Mesenchymal stem cell (in vitro differentiated cells and primary cell): ENCODE data around the gene PAX3.

Experiments used
- DNase-seq: peaks from one replicate; pipeline ENCODE4 v3.0.0-alpha.2; 2013
- H2AFZ ChIP-seq: one replicate; pipeline ENCODE4 v1.6.1; 2013; ENCODE audit warnings: low read depth, mild to moderate bottlenecking, control low read depth, inconsistent platforms, low read length, moderate library complexity
- H2AK5ac ChIP-seq: 2 replicates; pipeline ENCODE4 v1.6.1; 2013; ENCODE audit warnings: low read length, moderate library complexity, mild to moderate bottlenecking, inconsistent platforms; ENCODE audit not compliant: severe bottlenecking
- H2BK120ac ChIP-seq: one replicate; pipeline ENCODE4 v1.6.1; 2013; ENCODE audit warnings: low read depth, mild to moderate bottlenecking, inconsistent platforms, low read length, moderate library complexity
- H2BK12ac ChIP-seq, 2 experiments: one replicate each; pipeline ENCODE4 v1.6.1; 2013; ENCODE audit warnings: inconsistent platforms in 2 of 2, low read length in 2 of 2, mild to moderate bottlenecking in 2 of 2, moderate library complexity in 2 of 2, control low read depth in 1 of 2
- H2BK15ac ChIP-seq: one replicate; pipeline ENCODE4 v1.6.1; 2013; ENCODE audit warnings: mild to moderate bottlenecking, low read depth, inconsistent platforms; ENCODE audit not compliant: poor library complexity, severe bottlenecking
- H2BK5ac ChIP-seq: 2 replicates; pipeline ENCODE4 v1.6.1; 2013; ENCODE audit warnings: low read depth, mild to moderate bottlenecking, low read length, control low read depth, inconsistent platforms; ENCODE audit not compliant: poor library complexity, severe bottlenecking
- H3K14ac ChIP-seq, 2 experiments: one replicate each; pipeline ENCODE4 v1.6.1; 2013; ENCODE audit warnings: inconsistent platforms in 2 of 2, low read length in 2 of 2, control low read depth in 1 of 2, mild to moderate bottlenecking in 1 of 2, moderate library complexity in 1 of 2
- H3K18ac ChIP-seq, 2 experiments: one replicate each; pipeline ENCODE4 v1.6.1; 2013; ENCODE audit warnings: inconsistent platforms in 2 of 2, low read length in 2 of 2, control low read depth in 1 of 2, low read depth in 1 of 2, mild to moderate bottlenecking in 1 of 2
- H3K23ac ChIP-seq, 2 experiments: one replicate each; pipeline ENCODE4 v1.6.1; 2013; ENCODE audit warnings: inconsistent platforms in 2 of 2, low read length in 2 of 2, mild to moderate bottlenecking in 2 of 2, moderate library complexity in 2 of 2, control low read depth in 1 of 2
- H3K27ac ChIP-seq: 2 replicates; pipeline ENCODE4 v1.5.1; 2013; ENCODE audit warnings: mild to moderate bottlenecking, moderate library complexity, low read length, control low read depth, inconsistent platforms; ENCODE audit not compliant: poor library complexity, severe bottlenecking
- H3K27me3 ChIP-seq, 2 experiments: 2 replicates each; pipeline versions ENCODE4 v1.6.1 to v1.7.0; 2013; ENCODE audit warnings: low read length in 2 of 2, mild to moderate bottlenecking in 2 of 2, moderate library complexity in 2 of 2, control low read depth in 1 of 2, inconsistent platforms in 1 of 2; ENCODE audit not compliant: control insufficient read depth in 1 of 2, insufficient read depth in 1 of 2
- H3K36me3 ChIP-seq, 2 experiments: 2 replicates each; pipeline versions ENCODE4 v1.6.1 to v1.7.0; 2013; ENCODE audit warnings: low read length in 2 of 2, control low read depth in 1 of 2, inconsistent platforms in 1 of 2, low read depth in 1 of 2, mild to moderate bottlenecking in 1 of 2; ENCODE audit not compliant: insufficient read depth in 2 of 2, control insufficient read depth in 1 of 2
- H3K4ac ChIP-seq, 2 experiments: one replicate each; pipeline ENCODE4 v1.6.1; 2013; ENCODE audit warnings: inconsistent platforms in 2 of 2, low read length in 2 of 2, mild to moderate bottlenecking in 2 of 2, moderate library complexity in 2 of 2, control low read depth in 1 of 2, low read depth in 1 of 2
- H3K4me1 ChIP-seq: 2 replicates; pipeline ENCODE4 v1.6.1; 2013; ENCODE audit warnings: low read depth, low read length, control low read depth; ENCODE audit not compliant: control insufficient read depth, insufficient read depth
- H3K4me2 ChIP-seq: 2 replicates; pipeline ENCODE4 v1.6.1; 2013; ENCODE audit warnings: low read length, mild to moderate bottlenecking, inconsistent platforms; ENCODE audit not compliant: poor library complexity, severe bottlenecking
- H3K4me3 ChIP-seq, 2 experiments: 2 replicates each; pipeline versions ENCODE4 v1.5.1 to v1.7.0; 2013; ENCODE audit warnings: low read length in 2 of 2, mild to moderate bottlenecking in 2 of 2, control low read depth in 1 of 2, low read depth in 1 of 2; ENCODE audit not compliant: insufficient read depth in 1 of 2
- H3K79me1 ChIP-seq: replicated peaks from 2 replicates; pipeline ENCODE4 v1.6.1; 2013; ENCODE audit warnings: mild to moderate bottlenecking, control low read depth, low read length, inconsistent platforms; ENCODE audit not compliant: poor library complexity, severe bottlenecking
- H3K9ac ChIP-seq: 2 replicates; pipeline ENCODE4 v1.7.0; 2013; ENCODE audit warnings: mild to moderate bottlenecking, low read length, moderate library complexity
- H3K9me3 ChIP-seq: 2 replicates; pipeline ENCODE4 v1.7.0; 2013; ENCODE audit warnings: mild to moderate bottlenecking, low read length; ENCODE audit not compliant: control insufficient read depth
- H4K8ac ChIP-seq: one replicate; pipeline ENCODE4 v1.6.1; 2013; ENCODE audit warnings: inconsistent platforms, mild to moderate bottlenecking, low read length, moderate library complexity
- H4K91ac ChIP-seq: one replicate; pipeline ENCODE4 v1.6.1; 2013; ENCODE audit warnings: mild to moderate bottlenecking, low read length, inconsistent platforms
- WGBS: methylation state at CpG from one replicate; pipeline ENCODE4 v1.1.7; 2013; ENCODE audit warnings: mixed read lengths; 5-methylcytosine and 5-hydroxymethylcytosine counted together

PAX3 gene

DNA sequence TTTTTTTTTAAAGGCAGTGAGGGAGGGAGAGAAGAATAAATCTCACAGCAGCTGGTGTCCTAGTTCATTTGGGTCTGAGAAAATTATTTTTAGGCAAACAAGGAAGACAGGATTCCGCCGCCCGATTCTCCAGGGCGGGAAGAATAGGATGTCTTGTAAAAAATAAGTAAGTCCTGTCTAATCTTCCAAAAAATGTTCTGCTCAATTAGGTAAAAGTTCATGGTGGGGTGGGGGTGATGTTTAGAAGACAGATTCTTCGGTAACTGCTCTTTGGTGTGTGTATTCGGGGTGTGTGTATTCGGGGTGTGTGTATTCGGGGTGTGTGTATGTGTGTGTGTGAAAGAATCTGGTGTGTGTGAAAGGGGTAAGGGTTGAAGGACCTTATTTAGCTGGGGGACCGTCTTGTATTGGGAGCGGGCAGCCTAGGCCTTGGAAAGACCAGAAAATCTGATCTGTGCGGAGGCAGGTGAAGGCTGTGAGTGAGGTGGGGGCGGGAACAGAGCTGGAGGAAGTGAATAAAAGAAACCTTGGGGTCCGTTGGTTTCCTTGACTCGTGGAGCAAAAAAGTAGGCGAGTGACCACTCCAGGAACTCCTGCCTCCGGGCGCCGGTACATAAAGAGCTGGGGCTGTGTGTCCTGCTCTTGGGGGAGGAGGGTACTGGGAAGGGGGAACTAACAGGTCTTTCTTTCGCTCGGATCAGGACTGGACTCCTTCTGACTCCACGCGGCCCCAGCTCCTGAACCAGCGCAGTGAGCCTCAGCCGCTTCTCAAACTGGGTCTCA lies 4.4 kb upstream of the PAX3 start:
- no peak for DNase-seq
- H3K9me3 ChIP-seq, result peaks cover 5% of the 10 kb centered on the region
- no peak overlapping the region for H3K4me2 ChIP-seq
- H3K4ac ChIP-seq, result no peak overlapping the region
- no peak overlapping the region for H2AFZ ChIP-seq
- no peak overlapping the region for H3K9ac ChIP-seq
- no peak overlapping the region for H2BK120ac ChIP-seq
- H3K18ac ChIP-seq, result no peak overlapping the region
- no peak overlapping the region for H3K23ac ChIP-seq
- H2BK5ac ChIP-seq, result no peak overlapping the region
- peaks cover 22% of the 10 kb centered on the region for H3K4me1 ChIP-seq
- no peak overlapping the region for H3K4me3 ChIP-seq
- 5% methylated on average over 24 of the region's 24 CpGs for WGBS
- H2BK15ac ChIP-seq, result no peak overlapping the region
- no peak overlapping the region for H3K14ac ChIP-seq
- H2AK5ac ChIP-seq, result no peak overlapping the region
- H4K91ac ChIP-seq, result no peak overlapping the region
- H3K27ac ChIP-seq, result no peak overlapping the region
- H3K79me1 ChIP-seq, result no peaks in the 10 kb centered on the region
- no peaks in the 10 kb centered on the region for H3K36me3 ChIP-seq
- no peak overlapping the region for H2BK12ac ChIP-seq
- H4K8ac ChIP-seq, result no peak overlapping the region
- H3K27me3 ChIP-seq, result peaks cover 100% of the 10 kb centered on the region in 2 experiments

DNA sequence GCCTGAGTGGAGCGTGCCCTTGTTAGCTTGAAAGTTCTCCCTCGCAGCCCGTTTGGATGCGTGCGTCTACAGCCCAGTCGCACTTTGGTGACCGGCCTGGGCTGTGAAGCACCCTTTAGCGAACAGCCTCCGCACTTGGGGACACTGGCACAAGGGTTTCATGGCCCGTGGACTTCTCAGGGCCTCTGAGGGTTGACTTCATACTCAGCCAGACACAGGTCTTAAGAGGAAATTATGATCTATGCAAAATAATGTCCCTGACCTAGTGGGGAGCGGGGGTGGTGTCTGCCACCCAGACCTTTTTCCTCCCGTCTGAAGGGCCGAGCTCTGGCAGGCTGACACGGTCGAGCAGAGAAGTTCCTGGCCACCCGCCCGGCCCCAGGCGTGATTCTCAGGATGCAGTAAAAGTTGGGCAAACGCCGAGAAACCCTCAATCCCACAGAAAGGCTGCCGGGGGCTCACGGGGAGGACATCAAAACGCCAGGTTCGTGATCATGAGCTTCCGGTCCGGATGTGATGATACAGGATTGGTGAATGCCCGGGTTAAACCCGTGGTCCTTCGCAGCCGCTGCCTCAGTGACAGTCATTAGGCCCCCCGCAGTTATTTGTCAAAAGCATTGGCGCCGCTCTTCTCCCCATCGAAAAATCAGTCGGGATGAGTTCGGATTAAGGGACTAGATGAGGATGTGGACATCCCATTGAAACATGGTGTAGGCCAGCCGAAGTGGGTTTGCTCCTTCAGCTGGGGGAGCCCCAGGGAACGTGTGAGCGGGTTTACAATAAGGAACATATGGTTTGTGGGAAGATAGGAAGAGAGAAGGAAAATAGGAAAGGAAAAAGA lies 3.6 kb upstream of the PAX3 start:
- Histone ChIP-seq H3K4me1 (peaks cover 27% of the 10 kb centered on the region), H3K18ac (no peak overlapping the region), H2BK12ac (no peak overlapping the region), H3K4me2 (no peak overlapping the region), H2AFZ (no peak overlapping the region), H3K4ac (no peak overlapping the region), H2BK15ac (no peak overlapping the region), H3K9ac (no peak overlapping the region), H3K4me3 (no peak overlapping the region), H3K27ac (no peak overlapping the region), H3K36me3 (no peaks in the 10 kb centered on the region), H2AK5ac (no peak overlapping the region), H4K8ac (no peak overlapping the region), H3K27me3 (peaks cover 100% of the 10 kb centered on the region in 2 experiments), H4K91ac (no peak overlapping the region), H3K79me1 (no peaks in the 10 kb centered on the region), H3K14ac (no peak overlapping the region), H3K9me3 (peaks cover 5% of the 10 kb centered on the region), H2BK120ac (no peak overlapping the region), H2BK5ac (no peak overlapping the region), H3K23ac (peak overlapping the region in 1 of 2 experiments; percentile 48)
- DNase-seq, result no peak
- 2% methylated on average over 39 of the region's 39 CpGs for WGBS

DNA sequence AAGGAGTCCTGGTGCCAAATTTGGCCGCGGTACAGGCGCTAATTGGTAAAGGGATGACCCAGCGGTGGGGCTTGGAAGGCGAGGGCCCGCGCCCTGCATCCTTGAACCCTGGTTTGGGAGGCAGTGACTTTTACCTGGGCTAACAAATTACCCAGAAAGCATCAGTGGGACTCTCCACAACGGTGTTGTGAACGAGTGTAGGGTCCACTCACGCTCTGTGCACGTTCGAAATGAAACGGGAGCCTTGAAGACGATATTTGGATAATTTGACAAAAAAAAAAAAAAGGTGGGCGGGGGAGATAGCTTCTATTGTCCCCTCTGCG lies 3.0 kb upstream of the PAX3 start:
- Histone ChIP-seq H3K4me2 (no peak overlapping the region), H3K36me3 (no peaks in the 10 kb centered on the region), H3K9ac (no peak overlapping the region), H3K9me3 (peaks cover 5% of the 10 kb centered on the region), H3K23ac (no peak overlapping the region), H3K14ac (no peak overlapping the region), H3K27me3 (peaks cover 100% of the 10 kb centered on the region in 2 experiments), H4K8ac (no peak overlapping the region), H3K4ac (no peak overlapping the region), H3K4me3 (no peak overlapping the region), H2BK15ac (no peak overlapping the region), H2AFZ (no peak overlapping the region), H2BK120ac (no peak overlapping the region), H2AK5ac (no peak overlapping the region), H2BK5ac (no peak overlapping the region), H3K4me1 (peaks cover 26% of the 10 kb centered on the region), H2BK12ac (no peak overlapping the region), H3K79me1 (no peaks in the 10 kb centered on the region), H4K91ac (no peak overlapping the region), H3K27ac (no peak overlapping the region), H3K18ac (no peak overlapping the region)
- 5% methylated on average over 16 of the region's 16 CpGs for WGBS
- no peak for DNase-seq

DNA sequence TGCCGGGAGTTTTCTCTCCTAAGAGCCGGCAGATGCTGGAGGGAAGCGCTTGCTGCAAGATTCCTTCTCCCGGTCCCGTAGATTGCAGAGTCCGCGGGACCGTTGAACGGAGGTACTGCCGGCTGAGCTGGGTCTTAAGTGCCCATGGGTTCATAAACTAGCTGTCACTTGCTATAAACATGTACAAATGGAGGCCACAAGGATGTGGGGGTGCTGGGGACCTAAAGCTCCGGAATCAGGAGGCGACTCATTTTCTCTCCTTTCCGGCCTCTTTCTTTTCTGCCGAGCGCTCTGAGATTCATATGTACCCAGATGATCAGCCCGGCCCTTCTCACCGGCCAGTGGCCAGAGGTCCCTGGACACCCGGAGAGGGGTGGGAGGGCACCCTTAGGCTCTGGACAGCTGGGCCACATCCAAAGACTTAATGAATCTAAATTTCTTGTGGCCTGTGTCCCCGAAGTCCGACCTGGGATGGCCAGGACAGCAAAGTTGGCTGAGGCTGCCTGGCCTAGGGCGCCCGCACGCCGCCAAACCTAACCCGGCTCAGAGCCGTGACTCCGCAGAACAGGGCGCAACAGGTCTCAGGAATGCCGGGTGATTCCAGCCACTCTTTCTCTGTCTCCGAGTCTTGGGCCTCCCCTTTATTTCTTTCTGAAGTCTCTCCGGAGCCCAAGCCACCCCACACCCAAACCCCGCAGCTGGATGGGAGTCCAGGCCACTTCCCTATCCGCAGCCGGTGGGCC lies 2.4 kb upstream of the PAX3 start:
- DNase-seq, result no peak
- no peak overlapping the region for H2AFZ ChIP-seq
- H4K91ac ChIP-seq, result no peak overlapping the region
- WGBS, result 4% methylated on average over 34 of the region's 34 CpGs
- no peak overlapping the region for H3K9ac ChIP-seq
- H3K23ac ChIP-seq, result no peak overlapping the region
- H2AK5ac ChIP-seq, result no peak overlapping the region
- peak overlapping the region in 1 of 2 experiments; percentile 44 for H3K4me3 ChIP-seq
- no peaks in the 10 kb centered on the region for H3K36me3 ChIP-seq
- H3K18ac ChIP-seq, result no peak overlapping the region
- no peak overlapping the region for H2BK15ac ChIP-seq
- peaks cover 27% of the 10 kb centered on the region for H3K4me1 ChIP-seq
- no peak overlapping the region for H2BK5ac ChIP-seq
- H3K4ac ChIP-seq, result no peak overlapping the region
- H3K27ac ChIP-seq, result no peak overlapping the region
- peaks cover 5% of the 10 kb centered on the region for H3K9me3 ChIP-seq
- peak overlapping the region; percentile 32 for H3K4me2 ChIP-seq
- H4K8ac ChIP-seq, result no peak overlapping the region
- H3K14ac ChIP-seq, result no peak overlapping the region
- H3K27me3 ChIP-seq, result peaks cover 100% of the 10 kb centered on the region in 2 experiments
- H3K79me1 ChIP-seq, result no peaks in the 10 kb centered on the region
- H2BK120ac ChIP-seq, result no peak overlapping the region
- no peak overlapping the region for H2BK12ac ChIP-seq
